Measurements from ENCODE around the gene ELAVL1. TPM values are rescaled to one million over a fixed set of nuclear protein-coding genes. Genes with fewer than 3 reads are reported as not detected.
"Not testable (repeated sequence)": the region's sequence is repeated elsewhere in the genome, so short reads cannot be mapped to it uniquely, and the experiment has no call there.

The ELAVL1 gene
- total and polyA plus RNA-seq, 2 donors = 36.7 to 41.1 TPM

DNA sequence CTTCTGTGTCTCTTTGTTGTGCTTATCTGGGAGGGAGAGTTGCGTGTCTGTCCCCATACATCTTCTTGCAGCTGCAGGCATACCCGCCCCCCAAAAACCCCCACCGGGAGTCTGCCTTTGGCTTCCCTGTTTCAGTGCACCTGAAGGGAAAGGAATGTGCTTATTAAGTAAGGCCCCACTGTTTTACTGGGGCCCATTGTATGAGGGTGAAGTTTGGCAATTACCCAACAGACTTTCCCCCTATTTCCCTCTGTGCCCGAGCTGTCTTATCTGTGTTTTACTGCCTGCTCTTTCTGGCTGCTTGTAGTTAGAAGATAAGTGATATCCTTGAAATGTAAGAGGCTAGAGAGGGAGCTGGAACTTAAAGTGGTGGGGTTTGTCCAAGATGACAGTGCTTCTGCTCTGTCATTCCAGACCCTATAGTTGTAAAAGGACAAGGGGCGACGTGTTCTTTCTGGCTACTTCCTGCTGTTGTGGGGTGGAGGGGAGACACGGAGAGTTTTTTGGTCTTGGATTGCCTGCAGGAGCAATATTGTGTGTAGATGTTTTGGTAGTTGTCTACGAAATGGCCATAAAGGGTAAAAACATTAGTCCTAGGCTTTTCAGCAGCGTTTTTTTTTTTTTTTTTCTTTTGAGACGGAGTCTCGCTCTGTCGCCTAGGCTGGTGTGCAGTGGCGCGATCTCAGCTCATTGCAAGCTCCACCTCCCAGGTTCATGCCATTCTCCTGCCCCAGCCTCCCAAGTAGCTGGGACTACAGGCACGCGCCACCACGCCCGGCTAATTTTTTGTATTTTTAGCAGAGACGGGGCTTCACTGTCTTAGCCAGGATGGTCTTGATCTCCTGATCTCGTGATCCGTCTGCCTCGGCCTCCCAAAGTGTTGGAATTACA is 28.1 kb upstream of the ELAVL1 start:
- DNase-seq (ENCODE audit: extremely low spot score); H3K4me1 ChIP-seq (ENCODE audit: insufficient read depth); H3K27ac ChIP-seq (ENCODE audit: low read depth); H3K4me3 ChIP-seq (ENCODE audit: low read depth, low read length); H3K36me3 ChIP-seq (ENCODE audit: insufficient read depth): not testable (repeated sequence)
- WGBS = 52% methylated on average over 22 of the region's 22 CpGs

DNA sequence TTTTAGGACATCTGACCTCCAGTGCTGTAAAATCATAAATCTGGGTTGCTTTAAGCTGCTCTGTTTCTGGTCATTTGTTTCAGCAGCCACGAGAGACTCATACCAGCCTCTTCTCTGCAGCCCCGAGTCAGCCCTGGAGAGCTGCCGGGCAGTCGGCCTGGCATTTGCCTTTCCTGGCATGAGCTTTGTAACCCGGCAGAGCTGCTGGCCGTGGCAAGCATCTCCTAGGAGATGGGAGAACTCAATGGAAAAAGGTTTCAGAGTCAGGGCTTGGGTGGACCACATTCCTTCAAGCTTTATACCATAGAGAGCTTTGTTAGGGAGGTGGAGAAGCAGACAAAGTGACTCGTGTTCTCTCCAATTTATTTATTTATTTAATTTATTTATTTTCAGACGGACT is 25.5 kb upstream of the ELAVL1 start:
- Histone ChIP-seq H3K4me1 (ENCODE audit: insufficient read depth) (no peaks in the 10 kb centered on the region), H3K36me3 (ENCODE audit: insufficient read depth) (no peaks in the 10 kb centered on the region), H3K4me3 (ENCODE audit: low read depth, low read length) (no peak overlapping the region), H3K27ac (ENCODE audit: low read depth) (no peak overlapping the region)
- WGBS = 77% methylated on average over 8 of the region's 8 CpGs
- DNase-seq (ENCODE audit: extremely low spot score) = no peak

DNA sequence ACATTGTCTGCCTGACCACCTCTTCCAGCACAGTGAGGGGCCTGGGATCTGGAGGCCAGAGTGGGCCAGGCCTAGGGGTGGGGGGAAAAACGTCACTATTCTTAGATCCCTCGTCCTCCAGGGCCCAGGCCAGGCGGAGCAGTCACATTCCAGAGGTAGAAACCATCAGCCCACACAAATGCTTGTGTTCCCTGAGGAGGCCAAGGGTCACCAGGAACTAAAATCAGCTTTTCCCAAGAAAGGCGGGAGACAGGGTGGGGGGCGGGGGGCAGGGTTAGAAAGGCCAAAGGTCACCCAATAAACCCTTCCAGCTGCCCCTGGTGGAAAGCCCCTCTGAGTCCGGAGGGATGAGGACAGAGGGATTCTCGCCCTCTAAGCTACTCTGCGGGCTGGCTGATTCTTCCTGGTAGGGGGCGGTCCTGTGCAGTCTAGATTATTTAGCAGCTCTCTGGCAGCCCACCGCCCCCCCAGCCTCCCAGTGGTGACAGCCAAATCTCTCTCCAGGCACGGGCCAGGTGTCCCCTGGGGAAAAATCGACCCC is 23.6 kb upstream of the ELAVL1 start:
- Histone ChIP-seq H3K36me3 (ENCODE audit: insufficient read depth) (no peaks in the 10 kb centered on the region), H3K4me3 (ENCODE audit: low read depth, low read length) (no peak overlapping the region), H3K27ac (ENCODE audit: low read depth) (no peak overlapping the region), H3K4me1 (ENCODE audit: insufficient read depth) (no peaks in the 10 kb centered on the region)
- DNase-seq (ENCODE audit: extremely low spot score) = no peak
- WGBS = 32% methylated on average over 12 of the region's 12 CpGs

DNA sequence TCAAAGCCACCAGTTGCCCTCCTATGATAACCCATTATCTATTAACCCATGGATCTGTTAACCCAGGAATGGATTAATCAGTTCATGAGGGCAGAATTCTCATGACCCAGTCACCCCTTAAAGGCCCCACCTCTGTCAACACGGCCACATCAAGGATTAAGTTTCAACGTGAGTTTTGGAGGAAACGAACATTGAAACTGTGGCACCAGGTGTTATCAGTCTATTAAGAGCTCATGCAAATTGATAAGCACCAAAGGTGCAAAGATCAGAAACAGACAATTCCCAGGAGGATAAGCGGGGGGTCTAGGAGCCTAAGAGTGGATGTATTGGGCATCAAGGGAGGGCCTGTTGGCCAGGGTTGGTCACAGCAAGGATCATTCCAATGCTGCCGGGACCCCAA is 19.9 kb upstream of the ELAVL1 start:
- Histone ChIP-seq H3K4me1 (ENCODE audit: insufficient read depth) (no peaks in the 10 kb centered on the region), H3K27ac (ENCODE audit: low read depth) (no peak overlapping the region), H3K4me3 (ENCODE audit: low read depth, low read length) (no peak overlapping the region), H3K36me3 (ENCODE audit: insufficient read depth) (no peaks in the 10 kb centered on the region)
- no peak for DNase-seq (ENCODE audit: extremely low spot score)
- 78% methylated on average over 5 of the region's 5 CpGs for WGBS

DNA sequence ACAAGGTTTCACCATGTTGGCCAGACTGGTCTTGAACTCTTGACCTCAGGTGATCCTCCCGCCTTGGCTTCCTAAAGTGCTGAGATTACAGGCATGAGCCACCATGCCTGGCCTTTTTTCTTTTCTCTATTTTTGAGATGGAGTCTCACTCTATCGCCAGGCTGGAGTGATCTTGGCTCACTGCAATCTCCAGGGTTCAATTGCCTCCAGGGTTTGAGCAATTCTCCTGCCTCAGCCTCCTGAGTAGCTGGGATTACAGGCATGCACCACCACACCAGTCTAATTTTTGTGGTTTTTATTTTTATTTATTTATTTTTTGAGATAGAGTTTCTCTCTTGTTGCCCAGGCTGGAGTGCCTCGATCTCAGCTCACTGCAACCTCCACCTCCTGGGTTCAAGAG is 18.8 kb upstream of the ELAVL1 start:
- 96% methylated on average over 3 of the region's 3 CpGs for WGBS
- H3K36me3 ChIP-seq (ENCODE audit: insufficient read depth); DNase-seq (ENCODE audit: extremely low spot score): not testable (repeated sequence)

DNA sequence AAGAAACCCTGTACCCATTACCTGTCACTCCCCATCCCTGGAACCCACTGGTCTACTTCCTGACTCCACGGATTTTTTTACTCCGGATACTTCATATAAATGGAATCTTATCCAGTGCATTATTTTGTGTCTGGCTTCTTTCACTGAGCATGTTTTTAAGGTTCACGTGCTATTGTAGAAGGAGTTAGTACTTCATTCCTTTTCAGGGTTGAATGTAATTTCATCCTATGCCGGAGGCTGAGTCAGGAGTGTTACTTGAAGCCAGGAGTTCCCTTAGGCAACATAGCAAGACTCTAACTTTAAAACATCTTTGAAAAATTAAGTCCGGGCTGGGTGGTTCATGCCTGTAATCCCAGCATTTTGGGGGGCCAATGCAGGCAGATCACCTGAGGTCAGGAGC is 17.9 kb upstream of the ELAVL1 start:
- WGBS = 74% methylated on average over 5 of the region's 5 CpGs
- H3K36me3 ChIP-seq (ENCODE audit: insufficient read depth) = no peaks in the 10 kb centered on the region
- no peaks in the 10 kb centered on the region for H3K4me1 ChIP-seq (ENCODE audit: insufficient read depth)
- no peak overlapping the region for H3K27ac ChIP-seq (ENCODE audit: low read depth)
- DNase-seq (ENCODE audit: extremely low spot score) = no peak
- no peak overlapping the region for H3K4me3 ChIP-seq (ENCODE audit: low read depth, low read length)

More for the DNA sequence above, 18.8 kb upstream of the ELAVL1 start:
- H3K4me1 ChIP-seq (ENCODE audit: insufficient read depth); H3K4me3 ChIP-seq (ENCODE audit: low read depth, low read length); H3K27ac ChIP-seq (ENCODE audit: low read depth): not testable (repeated sequence)

DNA sequence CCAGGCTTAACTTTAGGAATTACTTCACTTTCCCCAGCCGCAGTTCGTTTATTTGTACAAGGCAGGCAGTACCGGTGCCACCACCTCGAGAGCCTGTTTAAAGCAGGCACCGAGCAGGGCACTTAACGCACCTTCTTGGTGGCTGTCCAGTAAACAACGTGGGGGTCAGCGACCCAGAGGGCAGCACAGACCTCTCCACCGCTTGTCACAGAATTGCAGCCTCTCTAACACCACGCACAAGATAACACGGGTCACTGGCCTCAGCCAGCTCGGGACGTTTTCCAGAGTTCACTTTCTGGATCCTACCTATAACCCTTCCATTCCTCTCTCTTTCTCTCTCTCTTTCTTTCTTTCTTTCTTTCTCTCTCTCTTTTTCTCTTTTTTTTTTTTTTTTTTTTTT is 16.8 kb upstream of the ELAVL1 start:
- no peak for DNase-seq (ENCODE audit: extremely low spot score)
- Histone ChIP-seq H3K36me3 (ENCODE audit: insufficient read depth) (no peaks in the 10 kb centered on the region), H3K27ac (ENCODE audit: low read depth) (no peak overlapping the region), H3K4me3 (ENCODE audit: low read depth, low read length) (no peak overlapping the region), H3K4me1 (ENCODE audit: insufficient read depth) (no peaks in the 10 kb centered on the region)
- 79% methylated on average over 13 of the region's 13 CpGs for WGBS

DNA sequence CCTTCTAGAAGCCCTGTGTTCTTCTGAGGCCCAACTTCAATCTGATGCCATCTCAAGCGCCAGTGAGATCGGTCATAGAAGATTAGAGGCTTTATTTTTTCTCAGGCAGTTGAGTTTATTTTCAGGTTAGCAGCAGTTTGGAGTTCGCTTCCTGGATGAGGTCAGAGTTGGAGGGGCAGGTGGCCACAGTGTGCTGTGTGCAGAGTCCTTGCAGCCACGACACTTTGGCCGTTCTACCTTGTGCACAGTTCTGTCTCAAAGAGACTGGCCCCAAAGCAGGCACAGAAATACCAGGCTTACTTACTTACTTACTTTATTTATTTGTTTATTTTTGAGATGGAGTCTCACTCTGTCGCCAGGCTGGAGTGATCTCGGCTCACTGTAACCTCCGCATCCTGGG is 15.9 kb upstream of the ELAVL1 start:
- no peak for DNase-seq (ENCODE audit: extremely low spot score)
- Histone ChIP-seq H3K27ac (ENCODE audit: low read depth) (no peak overlapping the region), H3K36me3 (ENCODE audit: insufficient read depth) (no peaks in the 10 kb centered on the region), H3K4me1 (ENCODE audit: insufficient read depth) (no peaks in the 10 kb centered on the region), H3K4me3 (ENCODE audit: low read depth, low read length) (no peak overlapping the region)
- WGBS = 82% methylated on average over 8 of the region's 8 CpGs

DNA sequence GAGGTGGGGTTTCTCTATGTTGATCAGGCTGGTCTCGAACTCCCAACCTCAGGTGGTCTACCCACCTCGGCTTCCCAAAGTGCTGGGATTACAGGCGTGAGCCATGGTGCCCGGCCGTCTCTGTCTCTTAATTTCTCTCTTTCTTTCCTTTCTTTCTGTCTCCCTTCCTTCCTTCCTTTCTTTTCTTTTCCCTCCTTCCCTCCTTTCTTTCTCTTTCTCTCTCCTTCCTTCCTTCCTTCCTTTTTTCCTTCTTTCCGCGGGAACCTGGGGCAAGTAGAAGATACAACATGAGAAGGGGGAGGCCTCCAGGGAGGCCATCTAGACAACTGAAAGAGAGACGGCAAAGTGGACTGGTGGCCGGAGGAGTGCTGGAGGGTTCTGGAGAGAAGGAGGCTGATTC is 15.2 kb upstream of the ELAVL1 start:
- no peaks in the 10 kb centered on the region for H3K36me3 ChIP-seq (ENCODE audit: insufficient read depth)
- DNase-seq (ENCODE audit: extremely low spot score) = no peak
- no peak overlapping the region for H3K27ac ChIP-seq (ENCODE audit: low read depth)
- no peak overlapping the region for H3K4me3 ChIP-seq (ENCODE audit: low read depth, low read length)
- no peaks in the 10 kb centered on the region for H3K4me1 ChIP-seq (ENCODE audit: insufficient read depth)
- 73% methylated on average over 9 of the region's 9 CpGs for WGBS

DNA sequence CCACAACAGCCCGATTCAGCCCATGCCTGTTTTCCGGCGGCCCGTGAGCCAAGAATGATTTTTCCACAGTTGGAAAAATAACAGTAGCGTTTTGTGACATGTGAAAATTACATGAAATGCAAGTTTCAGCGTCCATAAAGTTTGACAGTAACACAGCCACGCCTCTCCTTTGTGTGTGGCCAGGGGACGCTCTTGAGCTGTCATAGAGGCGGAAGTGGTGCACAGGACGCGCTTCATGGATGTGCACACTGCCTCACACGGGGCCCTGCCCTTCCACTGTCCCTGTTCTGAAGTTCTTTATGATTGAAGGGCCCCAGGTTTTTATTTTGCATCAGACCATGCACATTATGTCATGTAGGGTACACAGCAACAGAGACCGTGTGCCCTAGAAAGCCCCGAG is 12.4 kb upstream of the ELAVL1 start:
- Histone ChIP-seq H3K4me3 (ENCODE audit: low read depth, low read length) (no peak overlapping the region), H3K36me3 (ENCODE audit: insufficient read depth) (no peaks in the 10 kb centered on the region), H3K4me1 (ENCODE audit: insufficient read depth) (no peaks in the 10 kb centered on the region), H3K27ac (ENCODE audit: low read depth) (no peak overlapping the region)
- DNase-seq (ENCODE audit: extremely low spot score) = no peak
- WGBS = 71% methylated on average over 14 of the region's 14 CpGs

DNA sequence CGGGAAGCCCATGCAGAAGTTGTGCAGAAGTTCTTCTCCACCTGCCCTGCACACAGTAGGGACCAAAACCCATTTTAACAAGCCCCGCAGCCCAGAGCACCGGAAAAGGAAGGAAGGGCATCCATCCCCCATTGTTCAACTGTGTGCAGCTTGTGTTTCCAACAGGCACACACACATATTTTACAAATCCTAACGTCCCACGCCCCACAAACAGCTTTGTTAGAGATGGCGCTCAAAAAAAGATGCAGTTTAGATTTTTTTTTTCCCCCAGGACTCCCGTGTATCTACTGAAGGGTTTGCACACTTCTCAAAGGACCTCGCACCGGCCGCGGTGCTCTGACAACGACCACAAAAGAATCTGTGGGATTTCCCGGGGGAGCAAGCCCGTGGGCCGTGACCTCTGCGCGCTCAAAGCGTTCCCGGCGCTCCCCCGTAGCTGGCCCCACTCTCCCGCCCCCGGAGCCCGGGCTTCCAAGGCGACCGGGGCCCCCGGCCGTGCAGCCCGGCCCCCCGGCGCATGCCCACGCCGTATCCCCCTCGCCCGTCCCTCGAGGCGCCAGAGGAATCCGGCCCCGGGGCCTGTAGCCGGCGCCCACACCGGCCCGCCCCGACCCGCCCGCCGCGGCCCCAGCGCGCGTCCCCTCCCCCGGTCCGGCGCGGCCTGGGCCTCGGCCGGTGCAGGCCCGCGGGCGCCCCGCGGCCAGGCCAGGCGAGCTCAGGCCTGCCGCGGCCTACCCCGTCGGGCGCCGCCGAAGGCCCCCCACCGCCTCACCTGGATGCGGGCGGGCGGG is 523 bp downstream of the ELAVL1 start:
- H3K27ac ChIP-seq (ENCODE audit: low read depth) = peak overlapping the region; percentile 53
- peak overlapping the region; percentile 98 for H3K4me3 ChIP-seq (ENCODE audit: low read depth, low read length)
- H3K4me1 ChIP-seq (ENCODE audit: insufficient read depth) = no peaks in the 10 kb centered on the region
- H3K36me3 ChIP-seq (ENCODE audit: insufficient read depth) = no peaks in the 10 kb centered on the region
- under 1% methylated on average over 74 of the region's 74 CpGs for WGBS
- DNase-seq (ENCODE audit: extremely low spot score) = no peak

DNA sequence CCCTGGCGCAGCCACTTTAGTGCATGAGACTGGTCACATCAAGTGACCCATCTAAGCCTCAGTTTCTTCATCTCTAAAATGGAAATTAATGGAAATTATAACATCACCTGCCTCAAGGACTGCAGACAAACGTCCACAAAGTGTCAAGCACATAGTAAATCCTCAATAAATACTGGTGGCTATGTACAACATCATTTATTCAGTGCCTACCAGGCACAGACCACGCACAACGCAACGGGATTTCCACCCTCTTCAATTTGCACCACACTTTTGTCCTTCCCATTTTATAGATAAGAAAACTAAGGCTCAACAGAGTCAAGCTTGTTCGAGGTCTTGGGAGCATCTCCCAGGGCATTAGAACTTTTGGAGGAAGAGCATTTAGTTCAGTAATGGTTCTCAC is 1.4 kb downstream of the ELAVL1 start:
- no peak for DNase-seq (ENCODE audit: extremely low spot score)
- H3K27ac ChIP-seq (ENCODE audit: low read depth) = no peak overlapping the region
- no peaks in the 10 kb centered on the region for H3K4me1 ChIP-seq (ENCODE audit: insufficient read depth)
- no peaks in the 10 kb centered on the region for H3K36me3 ChIP-seq (ENCODE audit: insufficient read depth)
- WGBS = 66% methylated on average over 6 of the region's 6 CpGs
- peak overlapping the region; percentile 98 for H3K4me3 ChIP-seq (ENCODE audit: low read depth, low read length)

DNA sequence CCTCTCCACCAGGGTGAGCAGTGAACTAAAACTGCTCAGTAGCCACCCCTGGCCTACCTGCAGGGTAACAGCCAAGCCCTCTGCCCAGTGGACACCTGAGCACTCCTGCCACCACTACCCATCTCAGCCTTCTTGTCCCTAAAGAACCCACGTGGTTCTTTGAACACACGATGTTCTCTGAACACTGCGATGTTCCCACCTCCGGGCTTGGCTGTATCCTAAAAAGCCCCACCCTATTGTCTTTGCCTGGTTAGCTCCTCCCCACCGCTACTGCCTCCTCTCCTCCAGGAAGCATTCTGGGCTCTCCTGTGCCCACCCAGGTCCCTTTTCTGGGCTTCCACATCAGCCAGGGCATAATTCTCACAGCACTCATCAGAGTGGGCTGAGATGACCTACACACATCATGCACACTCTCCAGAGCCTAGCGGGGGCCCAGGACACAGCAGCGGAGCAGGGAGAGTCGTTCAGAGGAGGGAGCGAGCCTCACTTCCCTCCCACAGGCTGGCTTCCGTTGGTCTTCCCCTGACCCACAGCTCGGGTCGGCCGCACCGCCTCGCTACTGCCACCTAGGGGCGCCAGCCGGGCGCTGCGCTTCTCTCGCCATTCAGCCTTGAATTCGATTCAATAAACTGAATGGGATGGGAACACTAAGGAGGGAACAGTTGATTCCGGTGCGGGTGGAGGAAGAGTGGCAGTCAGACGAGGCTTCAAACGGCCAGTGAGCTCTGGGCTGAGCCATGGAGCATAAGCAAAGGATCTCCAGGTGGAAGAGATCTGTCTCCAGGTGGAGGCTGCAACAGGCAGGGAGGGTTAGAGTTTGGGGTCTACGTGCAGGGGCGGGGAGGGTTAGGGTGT is 3.2 kb downstream of the ELAVL1 start:
- H3K36me3 ChIP-seq (ENCODE audit: insufficient read depth) = no peaks in the 10 kb centered on the region
- no peak for DNase-seq (ENCODE audit: extremely low spot score)
- no peak overlapping the region for H3K4me3 ChIP-seq (ENCODE audit: low read depth, low read length)
- H3K4me1 ChIP-seq (ENCODE audit: insufficient read depth) = no peaks in the 10 kb centered on the region
- H3K27ac ChIP-seq (ENCODE audit: low read depth) = peak overlapping the region; percentile 4
- 10% methylated on average over 27 of the region's 27 CpGs for WGBS

All from urinary bladder (tissue), 4 donors.